Kidney epithelial cell (primary cell): ENCODE data around the gene ETNK1. TPM values are rescaled to one million over a fixed set of nuclear protein-coding genes. Genes with fewer than 3 reads are reported as not detected.
A peak's percentile ranks its signal among the peaks of the same experiment; 100 is the strongest.

ENCODE experiments used
- DNase-seq: peaks from one replicate; pipeline ENCODE4 v3.0.0-alpha.2; 2010; ENCODE audit warnings: low read depth
- H3K27me3 ChIP-seq: 2 replicates; pipeline ENCODE4 v1.6.0; 2011; ENCODE audit warnings: low read length; ENCODE audit not compliant: control insufficient read depth, insufficient read depth
- H3K36me3 ChIP-seq: 2 replicates; pipeline ENCODE4 v1.5.1; 2011; ENCODE audit warnings: low read length; ENCODE audit not compliant: control insufficient read depth, insufficient read depth
- H3K4me3 ChIP-seq: 2 replicates; pipeline ENCODE4 v1.5.1; 2011; ENCODE audit warnings: low read depth, mild to moderate bottlenecking, control low read depth, low read length
- total RNA-seq: library from RNA; depleted of rRNA; stranded (reverse); fragments of >200 nt; gene quantifications from 2 replicates; pipeline ENCODE4 v1.2.3, GENCODE V29; 2015
- TF ChIP-seq, protein P1 (sequence below): IDR thresholded peaks from 2 replicates; pipeline ENCODE4 v1.5.1; 2011; ENCODE audit warnings: mild to moderate bottlenecking, moderate library complexity, low read length, control low read depth, inconsistent platforms; ENCODE audit not compliant: insufficient read depth, poor library complexity, severe bottlenecking

The ETNK1 gene
- total RNA-seq, 1 donor from 2014 or later = 27.4 TPM

DNA sequence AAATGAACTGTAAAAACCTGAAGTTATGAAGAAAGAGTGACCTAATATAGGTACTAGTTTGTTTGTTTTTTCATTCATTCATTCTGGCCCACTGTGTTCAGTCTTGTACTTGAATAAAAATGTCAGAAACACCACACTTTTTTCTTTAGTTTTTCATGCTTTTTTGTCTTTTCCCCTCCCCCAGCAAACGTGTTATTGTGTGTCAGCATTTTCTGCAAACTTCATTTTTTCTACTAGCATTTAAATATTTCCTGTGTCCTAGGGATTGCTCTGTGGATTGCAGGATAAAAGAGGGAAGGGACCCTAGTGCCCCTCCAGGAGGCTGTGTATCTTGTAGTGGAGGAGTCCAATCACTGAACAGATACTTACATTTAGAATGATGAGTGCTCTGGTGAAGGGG, 42.2 kb downstream of the ETNK1 start:
- Histone ChIP-seq H3K27me3 (no peaks in the 10 kb centered on the region), H3K4me3 (no peak overlapping the region), H3K36me3 (no peaks in the 10 kb centered on the region)
- no peak for DNase-seq
- TF ChIP-seq, protein P1, sequence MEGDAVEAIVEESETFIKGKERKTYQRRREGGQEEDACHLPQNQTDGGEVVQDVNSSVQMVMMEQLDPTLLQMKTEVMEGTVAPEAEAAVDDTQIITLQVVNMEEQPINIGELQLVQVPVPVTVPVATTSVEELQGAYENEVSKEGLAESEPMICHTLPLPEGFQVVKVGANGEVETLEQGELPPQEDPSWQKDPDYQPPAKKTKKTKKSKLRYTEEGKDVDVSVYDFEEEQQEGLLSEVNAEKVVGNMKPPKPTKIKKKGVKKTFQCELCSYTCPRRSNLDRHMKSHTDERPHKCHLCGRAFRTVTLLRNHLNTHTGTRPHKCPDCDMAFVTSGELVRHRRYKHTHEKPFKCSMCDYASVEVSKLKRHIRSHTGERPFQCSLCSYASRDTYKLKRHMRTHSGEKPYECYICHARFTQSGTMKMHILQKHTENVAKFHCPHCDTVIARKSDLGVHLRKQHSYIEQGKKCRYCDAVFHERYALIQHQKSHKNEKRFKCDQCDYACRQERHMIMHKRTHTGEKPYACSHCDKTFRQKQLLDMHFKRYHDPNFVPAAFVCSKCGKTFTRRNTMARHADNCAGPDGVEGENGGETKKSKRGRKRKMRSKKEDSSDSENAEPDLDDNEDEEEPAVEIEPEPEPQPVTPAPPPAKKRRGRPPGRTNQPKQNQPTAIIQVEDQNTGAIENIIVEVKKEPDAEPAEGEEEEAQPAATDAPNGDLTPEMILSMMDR = no peak

DNA sequence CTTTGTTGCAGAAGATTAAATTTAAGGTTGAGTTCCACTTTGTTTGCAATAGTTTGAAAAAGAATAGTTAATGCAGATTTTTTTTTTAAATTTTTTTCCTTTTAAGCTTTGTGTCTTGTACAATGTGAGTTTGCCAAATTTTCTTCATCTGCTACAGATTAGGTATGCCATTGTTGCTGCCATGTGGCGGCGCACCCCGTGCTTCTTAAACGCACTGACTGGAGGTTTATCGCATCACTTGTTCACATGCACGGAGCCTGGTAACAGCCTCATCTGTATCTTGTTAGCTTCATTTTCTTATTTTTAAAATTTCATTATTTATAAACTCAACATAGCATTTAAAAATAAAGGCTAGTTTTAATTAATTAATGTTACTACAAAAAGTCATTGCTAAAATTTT, 43.5 kb downstream of the ETNK1 start:
- DNase-seq = no peak
- TF ChIP-seq, protein P1 = no peak
- Histone ChIP-seq H3K27me3 (no peaks in the 10 kb centered on the region), H3K36me3 (no peaks in the 10 kb centered on the region), H3K4me3 (no peak overlapping the region)

DNA sequence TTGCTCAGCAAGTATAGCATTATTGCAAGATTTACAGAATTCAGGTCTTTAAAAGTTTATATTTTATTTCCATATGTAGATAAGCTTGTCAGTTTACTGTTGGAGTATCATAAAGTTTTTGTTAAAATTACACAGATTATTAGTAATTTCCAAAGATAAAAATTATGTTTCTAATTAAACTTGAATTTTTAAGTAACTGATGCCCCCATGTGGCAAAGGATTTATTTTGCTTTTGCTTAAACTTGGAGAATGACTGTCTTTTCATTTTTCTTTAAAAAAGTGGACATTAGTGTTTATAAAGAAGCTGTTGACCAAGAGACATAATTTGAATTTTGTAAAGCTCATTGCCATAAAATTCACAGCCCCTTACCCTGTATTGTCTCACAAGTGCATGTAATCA, 45.8 kb downstream of the ETNK1 start:
- no peaks in the 10 kb centered on the region for H3K36me3 ChIP-seq
- TF ChIP-seq, protein P1 = peak; percentile 1
- H3K27me3 ChIP-seq = no peaks in the 10 kb centered on the region
- H3K4me3 ChIP-seq = no peak overlapping the region
- DNase-seq = no peak

DNA sequence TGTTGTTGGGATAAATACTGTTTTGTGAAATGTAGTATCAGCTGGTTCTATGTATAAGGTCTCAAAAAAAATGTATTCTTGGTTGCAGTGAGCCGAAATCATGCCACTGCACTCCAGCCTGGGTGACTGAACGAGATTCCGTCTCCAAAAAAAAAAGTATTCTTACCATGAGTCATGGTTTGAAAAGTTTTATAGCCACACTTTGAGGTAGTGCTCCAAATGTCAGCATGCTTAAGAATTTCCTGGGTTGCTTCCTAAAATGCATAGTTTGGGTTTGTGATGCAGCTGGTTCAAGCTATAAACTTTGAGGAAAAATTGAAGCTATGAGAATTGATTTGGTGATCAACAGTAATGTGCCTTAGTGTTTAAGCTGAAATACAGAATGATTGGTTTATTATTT, 48.0 kb downstream of the ETNK1 start:
- TF ChIP-seq, protein P1 = no peak
- no peaks in the 10 kb centered on the region for H3K27me3 ChIP-seq
- H3K4me3 ChIP-seq = no peak overlapping the region
- H3K36me3 ChIP-seq = no peaks in the 10 kb centered on the region
- no peak for DNase-seq

DNA sequence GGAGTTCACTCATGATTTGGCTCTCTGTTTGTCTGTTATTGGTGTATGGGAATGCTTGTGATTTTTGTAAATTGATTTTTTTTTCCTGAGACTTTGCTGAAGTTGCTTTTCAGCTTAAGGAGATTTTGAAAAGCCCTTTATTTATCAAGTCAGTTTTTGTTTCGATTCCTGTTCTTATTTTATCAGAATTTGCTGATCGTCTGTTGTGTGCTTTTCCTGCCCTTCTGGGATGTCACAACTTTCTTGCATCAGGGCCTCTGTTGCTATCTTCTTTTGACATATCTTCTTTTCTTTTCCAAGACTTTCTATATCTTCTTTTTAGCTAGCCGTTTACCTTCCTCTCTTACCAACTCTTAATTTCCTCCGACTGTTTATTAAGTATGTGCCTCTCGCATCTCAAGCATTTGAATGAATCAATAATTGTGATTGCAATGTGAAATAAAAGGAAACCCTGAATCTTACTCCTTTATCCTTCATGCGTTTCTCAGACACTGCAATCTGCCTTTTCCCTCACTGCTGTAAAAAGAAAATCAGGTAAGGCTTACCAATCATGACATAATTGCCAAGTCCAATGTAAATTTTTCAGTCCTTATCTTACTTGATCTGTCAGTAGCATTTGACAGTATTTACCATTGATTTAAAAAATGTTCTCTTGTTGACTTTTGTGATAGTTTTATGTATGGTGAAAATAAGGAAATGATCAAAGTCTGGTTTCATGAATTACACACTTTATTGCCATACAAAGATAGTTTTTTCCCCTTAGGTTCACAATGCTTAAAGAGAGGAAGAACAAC, 53.0 kb downstream of the ETNK1 start:
- H3K4me3 ChIP-seq = no peak overlapping the region
- TF ChIP-seq, protein P1 = no peak
- DNase-seq = no peak
- no peaks in the 10 kb centered on the region for H3K36me3 ChIP-seq
- H3K27me3 ChIP-seq = no peaks in the 10 kb centered on the region

DNA sequence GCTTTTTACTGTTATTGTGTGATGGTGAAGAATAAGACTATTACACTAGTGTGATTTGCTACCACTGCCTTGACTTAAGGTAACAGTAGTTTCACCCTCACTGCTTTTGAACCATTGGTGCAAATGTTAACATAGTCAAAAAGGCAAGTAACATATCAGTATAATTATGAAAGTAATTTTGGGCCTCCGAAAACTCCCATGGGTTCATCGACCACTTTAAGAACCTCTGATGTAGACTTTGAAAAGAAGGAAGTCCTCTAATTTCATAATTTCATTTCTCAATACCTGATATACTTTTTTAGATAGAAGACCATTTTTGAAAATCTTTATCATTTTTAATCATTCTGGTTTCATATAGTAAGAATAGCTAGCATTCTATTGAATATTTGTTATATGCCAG, 57.7 kb downstream of the ETNK1 start:
- no peaks in the 10 kb centered on the region for H3K36me3 ChIP-seq
- TF ChIP-seq, protein P1 = no peak
- H3K4me3 ChIP-seq = no peak overlapping the region
- H3K27me3 ChIP-seq = no peaks in the 10 kb centered on the region
- no peak for DNase-seq
